GM19324 (cell line): ENCODE data around the gene MS4A2.
"Not testable (repeated sequence)": the region's sequence is repeated elsewhere in the genome, so short reads cannot be mapped to it uniquely, and the experiment has no call there.

ENCODE experiments used
- ATAC-seq: cut with Tn5 transposase; IDR thresholded peaks from one replicate; pipeline ENCODE4 v1.9.1; 2021; ENCODE audit warnings: mild to moderate bottlenecking, moderate library complexity; ENCODE audit not compliant: unreplicated experiment, low FRiP score

MS4A2 gene

GRCh38 chr11:60088364-60088763 lies at the start of gene MS4A2:
TSS of gene MS4A2 (plus strand) at chr11:60088664. CDS start at chr11:60088766, 102 bp downstream.
- no peak for ATAC-seq

DNA sequence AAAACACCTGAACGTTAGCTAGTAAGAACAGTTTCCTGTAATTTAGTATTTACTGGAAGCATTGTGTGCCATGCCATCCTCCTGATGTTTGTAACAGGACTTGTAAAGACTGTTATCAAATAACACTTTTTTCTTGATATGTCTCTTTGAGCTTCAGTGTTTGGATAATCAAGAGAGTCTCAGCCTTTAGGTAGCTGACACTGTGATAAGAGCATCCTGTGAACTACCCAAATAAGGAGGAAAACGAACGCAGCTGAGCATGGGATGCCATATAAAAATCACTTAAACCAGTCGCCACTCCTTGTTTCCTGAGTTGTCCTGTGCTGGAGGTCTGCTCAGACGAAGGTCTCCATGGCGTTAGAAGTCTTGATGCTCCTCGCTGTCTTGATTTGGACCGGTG lies 48.4 kb upstream of the MS4A2 start, which contains the start of gene OOSP2:
Gene OOSP2, plus strand, starts transcription at position 301 of the 400 bp plus-strand sequence. Its CDS starts 51 bp downstream, at position 352.
- ATAC-seq, result no peak

- ATAC-seq, result not testable (repeated sequence)
Measured at GRCh38 chr11:60050422-60050821, 38.0 kb upstream of the MS4A2 start.

DNA sequence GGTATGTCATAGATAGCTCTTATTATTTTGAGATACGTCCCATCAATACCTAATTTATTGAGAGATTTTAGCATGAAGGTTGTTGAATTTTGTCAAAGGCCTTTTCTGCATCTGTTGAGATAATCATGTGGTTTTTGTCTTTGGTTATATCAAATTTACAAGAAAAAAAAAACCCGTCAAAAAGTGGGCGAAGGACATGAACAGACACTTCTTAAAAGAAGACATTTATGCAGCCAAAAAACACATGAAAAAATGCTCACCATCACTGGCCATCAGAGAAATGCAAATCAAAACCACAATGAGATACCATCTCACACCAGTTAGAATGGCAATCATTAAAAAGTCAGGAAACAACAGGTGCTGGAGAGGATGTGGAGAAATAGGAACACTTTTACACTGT lies 37.6 kb upstream of the MS4A2 start:
- not testable (repeated sequence) for ATAC-seq

- ATAC-seq, result no peak
Measured at GRCh38 chr11:60056349-60056969, 32.0 kb upstream of the MS4A2 start, which contains the start of gene MS4A3. TSS of gene MS4A3 (plus strand) at chr11:60056665. CDS start at chr11:60061161, 4,496 bp downstream.

- ATAC-seq, result no peak
Measured at GRCh38 chr11:60059052-60059451, 29.4 kb upstream of the MS4A2 start.

- no peak for ATAC-seq
Measured at GRCh38 chr11:60059521-60060240, 28.8 kb upstream of the MS4A2 start.

DNA sequence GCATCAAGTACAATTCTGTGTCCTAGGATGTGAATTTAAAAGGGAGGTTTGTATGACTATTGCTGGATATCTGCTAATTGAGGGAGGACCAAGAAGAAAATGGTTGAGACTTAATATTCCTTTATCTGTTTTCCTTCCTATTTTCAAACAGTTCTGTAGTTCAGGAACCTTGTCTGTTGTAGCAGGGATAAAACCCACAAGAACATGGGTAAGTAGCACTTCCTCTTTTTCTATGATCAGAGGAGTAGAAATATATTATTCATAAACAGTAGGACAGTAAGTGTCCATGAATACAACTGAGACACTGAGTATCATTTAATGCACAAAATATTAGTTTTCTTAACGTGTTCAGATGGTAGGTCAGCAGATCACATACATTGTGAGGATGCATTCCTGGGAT lies 24.4 kb upstream of the MS4A2 start:
- ATAC-seq, result no peak

GRCh38 chr11:60065801-60066200 lies 22.7 kb upstream of the MS4A2 start:
- ATAC-seq, result no peak

- no peak for ATAC-seq
Measured at GRCh38 chr11:60069450-60069849, 19.0 kb upstream of the MS4A2 start.

- not testable (repeated sequence) for ATAC-seq
Measured at GRCh38 chr11:60071644-60072043, 16.8 kb upstream of the MS4A2 start.

DNA sequence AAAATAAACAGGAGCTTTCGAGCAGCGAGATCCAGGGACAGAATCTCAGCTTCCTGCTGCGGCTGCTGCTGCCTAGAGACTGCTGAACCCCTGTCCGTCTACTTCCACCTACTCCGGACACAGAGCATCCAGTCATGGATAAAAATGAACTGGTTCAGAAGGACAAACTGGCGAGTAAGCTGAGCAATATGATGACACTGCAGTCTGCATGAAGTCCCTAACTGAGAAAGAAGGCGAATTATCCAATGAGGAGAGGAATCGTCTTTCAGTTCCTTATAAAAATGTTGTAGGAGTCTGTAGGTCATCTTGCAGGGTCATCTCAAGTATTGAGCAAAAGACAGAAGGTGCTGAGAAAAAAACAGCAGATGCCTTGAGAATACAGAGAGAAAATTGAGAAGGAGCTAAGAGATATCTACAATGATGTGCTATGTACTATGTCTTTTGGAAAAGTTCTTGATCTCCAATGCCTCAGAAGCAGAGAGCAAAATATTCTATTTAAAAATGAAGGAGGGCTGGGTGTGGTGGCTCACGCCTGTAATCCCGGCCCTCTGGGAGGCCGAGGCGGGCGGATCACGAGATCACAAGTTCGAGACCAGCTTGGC lies 11.1 kb upstream of the MS4A2 start:
- ATAC-seq, result no peak

- no peak for ATAC-seq
Measured at GRCh38 chr11:60077981-60078380, 10.5 kb upstream of the MS4A2 start.

DNA sequence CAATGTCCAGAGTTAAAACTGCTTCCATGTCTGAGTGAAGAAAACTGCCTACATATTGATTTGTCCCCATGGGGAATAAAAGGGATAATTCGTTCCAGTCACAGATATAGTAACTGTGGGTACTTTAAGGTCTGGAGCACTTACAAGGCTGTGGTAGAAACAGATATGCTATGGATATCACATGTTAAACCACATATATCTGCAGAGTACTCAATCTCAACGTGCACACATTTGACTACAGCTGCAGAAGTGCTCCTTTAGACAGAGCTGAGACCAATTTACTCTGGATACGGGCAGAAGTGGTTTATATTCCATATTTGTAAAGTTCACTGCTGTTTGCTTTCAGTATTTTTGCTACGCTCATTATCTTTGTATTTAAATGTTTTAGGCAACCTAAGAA lies 9.7 kb upstream of the MS4A2 start:
- no peak for ATAC-seq

GRCh38 chr11:60080535-60080934 lies 7.9 kb upstream of the MS4A2 start:
- no peak for ATAC-seq

- ATAC-seq, result no peak
Measured at GRCh38 chr11:60084631-60085273, 3.7 kb upstream of the MS4A2 start.

GRCh38 chr11:60085909-60086308 lies 2.6 kb upstream of the MS4A2 start:
- no peak for ATAC-seq

DNA sequence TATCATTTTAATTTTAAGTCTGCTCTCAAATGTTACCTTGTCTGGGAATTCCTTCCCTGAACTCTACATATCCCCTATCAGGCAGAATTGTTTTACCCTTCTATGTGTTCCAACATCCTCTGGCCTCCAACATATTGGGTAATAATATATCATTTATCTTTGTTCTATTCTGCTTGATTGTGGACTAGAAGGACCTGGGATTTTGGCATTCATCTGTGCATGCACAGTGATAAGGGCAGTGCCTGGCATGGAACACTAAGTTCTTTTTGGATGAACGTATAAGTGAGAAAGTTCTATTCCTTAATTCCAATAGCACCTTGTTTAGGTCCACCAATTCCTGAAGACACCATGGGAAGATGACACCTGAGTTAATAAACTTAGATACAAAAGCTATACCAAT lies 1.2 kb upstream of the MS4A2 start:
- ATAC-seq, result no peak

GRCh38 chr11:60095477-60096120 lies 7.1 kb downstream of the MS4A2 start:
- no peak for ATAC-seq

GRCh38 chr11:60097189-60097588 lies 8.7 kb downstream of the MS4A2 start:
- no peak for ATAC-seq

DNA sequence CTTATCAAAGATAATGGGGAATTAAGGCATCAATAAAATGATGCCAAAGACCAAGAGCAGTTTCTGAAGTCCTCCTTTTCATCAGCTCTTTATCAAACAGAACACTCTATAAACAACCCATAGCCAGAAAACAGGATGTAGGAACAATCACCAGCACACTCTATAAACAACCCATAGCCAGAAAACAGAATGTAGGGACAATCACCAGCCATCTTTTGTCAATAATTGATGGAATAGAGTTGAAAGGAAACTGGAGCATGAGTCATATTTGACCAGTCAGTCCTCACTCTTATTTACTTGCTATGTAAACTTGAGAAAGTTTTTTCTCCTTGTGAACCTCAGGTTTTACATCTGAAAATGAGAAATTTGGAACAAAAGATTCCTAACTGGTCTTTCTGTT lies 10.0 kb downstream of the MS4A2 start:
- no peak for ATAC-seq
